ENCODE measurements around the gene GLRX3. TPM values are rescaled to one million over a fixed set of nuclear protein-coding genes. Genes with fewer than 3 reads are reported as not detected.
"Not testable (repeated sequence)": the region's sequence is repeated elsewhere in the genome, so short reads cannot be mapped to it uniquely, and the experiment has no call there.

The GLRX3 gene
- polyA plus RNA-seq, 1 donor from 2014 or later = 118 TPM

DNA sequence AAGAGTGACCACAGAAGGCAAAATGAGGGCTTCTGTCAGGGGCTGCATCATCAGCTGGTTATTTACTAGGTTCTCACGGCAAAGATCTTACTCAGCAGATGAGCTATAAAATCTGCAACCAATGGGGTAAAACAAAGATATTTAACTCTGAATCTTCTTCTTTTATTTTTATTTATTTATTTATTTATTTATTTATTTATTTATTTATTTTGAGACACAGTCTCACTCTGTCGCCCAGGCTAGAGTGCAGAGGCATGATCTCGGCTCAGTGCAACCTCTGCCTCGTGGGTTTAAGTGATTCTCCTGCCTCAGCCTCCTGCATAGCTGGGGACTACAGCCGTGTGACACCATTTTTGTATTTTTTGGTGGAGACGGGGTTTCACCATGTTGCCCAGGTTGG, 36.8 kb upstream of the GLRX3 start:
- no peaks in the 10 kb centered on the region for H3F3A ChIP-seq (ENCODE audit: insufficient read depth, low read length, poor library complexity, severe bottlenecking)
- no peaks in the 10 kb centered on the region for H3K36me3 ChIP-seq (ENCODE audit: insufficient read depth, low read length)
- no peak overlapping the region for H3K4me2 ChIP-seq (ENCODE audit: low read length)
- H3K27me3 ChIP-seq (ENCODE audit: insufficient read depth, low read depth, low read length) = no peaks in the 10 kb centered on the region
- H2AFZ ChIP-seq (ENCODE audit: low read depth, low read length) = no peak overlapping the region
- no peak overlapping the region for H3K4me3 ChIP-seq (ENCODE audit: low read length)
- no peaks in the 10 kb centered on the region for H4K20me1 ChIP-seq (ENCODE audit: insufficient read depth)
- TF ChIP-seq, protein P1, sequence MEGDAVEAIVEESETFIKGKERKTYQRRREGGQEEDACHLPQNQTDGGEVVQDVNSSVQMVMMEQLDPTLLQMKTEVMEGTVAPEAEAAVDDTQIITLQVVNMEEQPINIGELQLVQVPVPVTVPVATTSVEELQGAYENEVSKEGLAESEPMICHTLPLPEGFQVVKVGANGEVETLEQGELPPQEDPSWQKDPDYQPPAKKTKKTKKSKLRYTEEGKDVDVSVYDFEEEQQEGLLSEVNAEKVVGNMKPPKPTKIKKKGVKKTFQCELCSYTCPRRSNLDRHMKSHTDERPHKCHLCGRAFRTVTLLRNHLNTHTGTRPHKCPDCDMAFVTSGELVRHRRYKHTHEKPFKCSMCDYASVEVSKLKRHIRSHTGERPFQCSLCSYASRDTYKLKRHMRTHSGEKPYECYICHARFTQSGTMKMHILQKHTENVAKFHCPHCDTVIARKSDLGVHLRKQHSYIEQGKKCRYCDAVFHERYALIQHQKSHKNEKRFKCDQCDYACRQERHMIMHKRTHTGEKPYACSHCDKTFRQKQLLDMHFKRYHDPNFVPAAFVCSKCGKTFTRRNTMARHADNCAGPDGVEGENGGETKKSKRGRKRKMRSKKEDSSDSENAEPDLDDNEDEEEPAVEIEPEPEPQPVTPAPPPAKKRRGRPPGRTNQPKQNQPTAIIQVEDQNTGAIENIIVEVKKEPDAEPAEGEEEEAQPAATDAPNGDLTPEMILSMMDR (IDR thresholded peaks at IDR 0.05; ENCODE audit: poor library complexity, severe bottlenecking) = no peak
- no peak for TF ChIP-seq EZH2 (IDR thresholded peaks at IDR 0.05; ENCODE audit: borderline replicate concordance, insufficient read depth, low read length, poor library complexity, severe bottlenecking)
- no peak for TF ChIP-seq TAF1 (IDR thresholded peaks at IDR 0.05; ENCODE audit: low read depth)
- no peak for TF ChIP-seq MXI1 (conservative IDR thresholded peaks at IDR 0.05; ENCODE audit: poor library complexity, severe bottlenecking)
- no peak for TF ChIP-seq POLR2AphosphoS5 (IDR thresholded peaks at IDR 0.05)
- no peak for TF ChIP-seq RAD21 (conservative IDR thresholded peaks at IDR 0.05)
- no peak for TF ChIP-seq SMC3 (conservative IDR thresholded peaks at IDR 0.05; ENCODE audit: poor library complexity)
- TF ChIP-seq, protein P2, sequence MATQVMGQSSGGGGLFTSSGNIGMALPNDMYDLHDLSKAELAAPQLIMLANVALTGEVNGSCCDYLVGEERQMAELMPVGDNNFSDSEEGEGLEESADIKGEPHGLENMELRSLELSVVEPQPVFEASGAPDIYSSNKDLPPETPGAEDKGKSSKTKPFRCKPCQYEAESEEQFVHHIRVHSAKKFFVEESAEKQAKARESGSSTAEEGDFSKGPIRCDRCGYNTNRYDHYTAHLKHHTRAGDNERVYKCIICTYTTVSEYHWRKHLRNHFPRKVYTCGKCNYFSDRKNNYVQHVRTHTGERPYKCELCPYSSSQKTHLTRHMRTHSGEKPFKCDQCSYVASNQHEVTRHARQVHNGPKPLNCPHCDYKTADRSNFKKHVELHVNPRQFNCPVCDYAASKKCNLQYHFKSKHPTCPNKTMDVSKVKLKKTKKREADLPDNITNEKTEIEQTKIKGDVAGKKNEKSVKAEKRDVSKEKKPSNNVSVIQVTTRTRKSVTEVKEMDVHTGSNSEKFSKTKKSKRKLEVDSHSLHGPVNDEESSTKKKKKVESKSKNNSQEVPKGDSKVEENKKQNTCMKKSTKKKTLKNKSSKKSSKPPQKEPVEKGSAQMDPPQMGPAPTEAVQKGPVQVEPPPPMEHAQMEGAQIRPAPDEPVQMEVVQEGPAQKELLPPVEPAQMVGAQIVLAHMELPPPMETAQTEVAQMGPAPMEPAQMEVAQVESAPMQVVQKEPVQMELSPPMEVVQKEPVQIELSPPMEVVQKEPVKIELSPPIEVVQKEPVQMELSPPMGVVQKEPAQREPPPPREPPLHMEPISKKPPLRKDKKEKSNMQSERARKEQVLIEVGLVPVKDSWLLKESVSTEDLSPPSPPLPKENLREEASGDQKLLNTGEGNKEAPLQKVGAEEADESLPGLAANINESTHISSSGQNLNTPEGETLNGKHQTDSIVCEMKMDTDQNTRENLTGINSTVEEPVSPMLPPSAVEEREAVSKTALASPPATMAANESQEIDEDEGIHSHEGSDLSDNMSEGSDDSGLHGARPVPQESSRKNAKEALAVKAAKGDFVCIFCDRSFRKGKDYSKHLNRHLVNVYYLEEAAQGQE (IDR thresholded peaks at IDR 0.05; ENCODE audit: borderline replicate concordance) = no peak
- no peak for TF ChIP-seq EP300 (conservative IDR thresholded peaks at IDR 0.05; ENCODE audit: poor library complexity, severe bottlenecking)
- H3K9me2 ChIP-seq (ENCODE audit: insufficient read depth, low read length) = no peaks in the 10 kb centered on the region
- no peak overlapping the region for H3K27ac ChIP-seq (ENCODE audit: low read length)
- H3K79me2 ChIP-seq (replicated peaks; ENCODE audit: insufficient read depth, low read length) = no peaks in the 10 kb centered on the region
- H3K9ac ChIP-seq (ENCODE audit: low read length) = no peak overlapping the region
- H3K9me3 ChIP-seq (ENCODE audit: low read length) = no peaks in the 10 kb centered on the region

DNA sequence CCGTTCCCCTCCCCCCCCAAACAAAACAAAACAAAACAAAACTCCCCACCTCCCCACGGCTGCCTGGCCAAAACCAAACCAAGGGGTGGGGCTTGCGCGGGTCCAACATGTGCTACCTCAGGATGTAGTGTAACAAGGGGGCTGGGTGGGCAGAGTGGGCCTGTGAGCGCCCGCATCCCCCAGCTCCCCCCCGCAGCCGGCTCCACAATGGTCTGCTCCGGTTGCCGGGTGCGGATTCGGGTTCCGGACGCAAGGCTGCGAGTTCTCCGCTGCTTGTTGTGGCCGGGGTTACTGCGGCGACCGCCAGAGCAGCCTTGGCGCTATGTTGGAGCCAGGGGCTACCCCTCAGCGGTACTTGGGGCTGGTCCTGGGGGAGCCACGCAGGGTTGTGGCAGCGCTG, 30.5 kb upstream of the GLRX3 start:
- no peak overlapping the region for H3K4me3 ChIP-seq (ENCODE audit: low read length)
- H3K4me2 ChIP-seq (ENCODE audit: low read length) = no peak overlapping the region
- H3K36me3 ChIP-seq (ENCODE audit: insufficient read depth, low read length) = no peaks in the 10 kb centered on the region
- no peak overlapping the region for H2AFZ ChIP-seq (ENCODE audit: low read depth, low read length)
- no peak overlapping the region for H3K27ac ChIP-seq (ENCODE audit: low read length)
- no peaks in the 10 kb centered on the region for H3F3A ChIP-seq (ENCODE audit: insufficient read depth, low read length, poor library complexity, severe bottlenecking)
- no peaks in the 10 kb centered on the region for H3K27me3 ChIP-seq (ENCODE audit: insufficient read depth, low read depth, low read length)
- no peaks in the 10 kb centered on the region for H3K79me2 ChIP-seq (replicated peaks; ENCODE audit: insufficient read depth, low read length)
- no peaks in the 10 kb centered on the region for H3K9me2 ChIP-seq (ENCODE audit: insufficient read depth, low read length)
- no peak overlapping the region for H3K9ac ChIP-seq (ENCODE audit: low read length)
- TF ChIP-seq POLR2AphosphoS5 (IDR thresholded peaks at IDR 0.05) (no peak), EP300 (conservative IDR thresholded peaks at IDR 0.05; ENCODE audit: poor library complexity, severe bottlenecking) (no peak), EZH2 (IDR thresholded peaks at IDR 0.05; ENCODE audit: borderline replicate concordance, insufficient read depth, low read length, poor library complexity, severe bottlenecking) (no peak), MXI1 (conservative IDR thresholded peaks at IDR 0.05; ENCODE audit: poor library complexity, severe bottlenecking) (no peak), SMC3 (conservative IDR thresholded peaks at IDR 0.05; ENCODE audit: poor library complexity) (no peak), RAD21 (conservative IDR thresholded peaks at IDR 0.05) (no peak), TAF1 (IDR thresholded peaks at IDR 0.05; ENCODE audit: low read depth) (no peak)
- TF ChIP-seq, protein P1 (IDR thresholded peaks at IDR 0.05; ENCODE audit: poor library complexity, severe bottlenecking) = no peak
- TF ChIP-seq, protein P2 (IDR thresholded peaks at IDR 0.05; ENCODE audit: borderline replicate concordance) = no peak
- H4K20me1 ChIP-seq (ENCODE audit: insufficient read depth) = no peaks in the 10 kb centered on the region
- no peaks in the 10 kb centered on the region for H3K9me3 ChIP-seq (ENCODE audit: low read length)

DNA sequence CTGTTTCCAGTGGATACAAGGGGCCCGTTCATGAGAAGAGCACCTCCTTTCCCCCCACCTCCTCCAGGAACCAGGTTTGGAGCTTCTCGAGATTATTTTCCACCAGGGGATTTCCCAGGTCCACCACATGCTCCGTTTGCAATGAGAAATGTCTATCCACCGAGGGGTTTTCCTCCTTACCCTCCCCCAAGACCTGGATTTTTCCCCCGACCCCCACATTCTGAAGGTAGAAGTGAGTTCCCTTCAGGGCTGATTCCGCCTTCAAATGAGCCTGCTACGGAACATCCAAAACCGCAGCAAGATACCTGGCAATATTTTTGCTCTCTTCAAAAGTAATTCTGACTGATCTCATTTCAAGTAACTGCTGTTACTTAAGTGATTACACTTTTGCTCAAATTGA, 28.0 kb upstream of the GLRX3 start:
- H3K27ac ChIP-seq (ENCODE audit: low read length); H3K36me3 ChIP-seq (ENCODE audit: insufficient read depth, low read length); H3K9me3 ChIP-seq (ENCODE audit: low read length); H3K9me2 ChIP-seq (ENCODE audit: insufficient read depth, low read length); H3K79me2 ChIP-seq (replicated peaks; ENCODE audit: insufficient read depth, low read length); H3K27me3 ChIP-seq (ENCODE audit: insufficient read depth, low read depth, low read length); H3K9ac ChIP-seq (ENCODE audit: low read length); H3F3A ChIP-seq (ENCODE audit: insufficient read depth, low read length, poor library complexity, severe bottlenecking); H4K20me1 ChIP-seq (ENCODE audit: insufficient read depth); H3K4me2 ChIP-seq (ENCODE audit: low read length); H3K4me3 ChIP-seq (ENCODE audit: low read length); H2AFZ ChIP-seq (ENCODE audit: low read depth, low read length): not testable (repeated sequence)

All from neural cell (in vitro differentiated cells).